ENCODE results near the gene RTF1.

RTF1 gene

GRCh38 chr15:41484937-41485625 lies 68.2 kb downstream of the RTF1 start:
- no peak for DNase-seq (ENCODE audit: low read depth in 2 of 2, low spot score in 1 of 2)

- no peak for DNase-seq (ENCODE audit: low read depth in 2 of 2, low spot score in 1 of 2)
These were observed 69.4 kb downstream of the RTF1 start for GRCh38 chr15:41486286-41486685.

- DNase-seq (ENCODE audit: low read depth in 2 of 2, low spot score in 1 of 2): no peak
These were observed 70.5 kb downstream of the RTF1 start for GRCh38 chr15:41487381-41487780.

- no peak for DNase-seq (ENCODE audit: low read depth in 2 of 2, low spot score in 1 of 2)
These were observed 70.9 kb downstream of the RTF1 start for GRCh38 chr15:41487802-41488201.

GRCh38 chr15:41489641-41490040 lies 72.7 kb downstream of the RTF1 start:
- no peak for DNase-seq (ENCODE audit: low read depth in 2 of 2, low spot score in 1 of 2)

- no peak for DNase-seq (ENCODE audit: low read depth in 2 of 2, low spot score in 1 of 2)
These were observed 73.5 kb downstream of the RTF1 start for GRCh38 chr15:41490355-41490754.

- no peak for DNase-seq (ENCODE audit: low read depth in 2 of 2, low spot score in 1 of 2)
These were observed 75.0 kb downstream of the RTF1 start for GRCh38 chr15:41491889-41492288.

GRCh38 chr15:41492597-41493204 lies 75.8 kb downstream of the RTF1 start:
- no peak for DNase-seq (ENCODE audit: low read depth in 2 of 2, low spot score in 1 of 2)

GRCh38 chr15:41493205-41493901 lies 76.5 kb downstream of the RTF1 start, which contains the start of gene ITPKA:
ITPKA (plus strand) TSS chr15:41493874; CDS start chr15:41493928, 54 bp downstream.
- DNase-seq (ENCODE audit: low read depth in 2 of 2, low spot score in 1 of 2): peak; percentile 47 to 56

GRCh38 chr15:41493902-41494189 lies 77.0 kb downstream of the RTF1 start:
- no peak for DNase-seq (ENCODE audit: low read depth in 2 of 2, low spot score in 1 of 2)

GRCh38 chr15:41494190-41494921 lies 77.5 kb downstream of the RTF1 start:
- DNase-seq (ENCODE audit: low read depth in 2 of 2, low spot score in 1 of 2): no peak

GRCh38 chr15:41494922-41495735 lies 78.2 kb downstream of the RTF1 start:
- no peak for DNase-seq (ENCODE audit: low read depth in 2 of 2, low spot score in 1 of 2)

- no peak for DNase-seq (ENCODE audit: low read depth in 2 of 2, low spot score in 1 of 2)
These were observed 79.1 kb downstream of the RTF1 start for GRCh38 chr15:41495736-41496599.

- DNase-seq (ENCODE audit: low read depth in 2 of 2, low spot score in 1 of 2): no peak
These were observed 81.8 kb downstream of the RTF1 start for GRCh38 chr15:41498657-41499056.

- no peak for DNase-seq (ENCODE audit: low read depth in 2 of 2, low spot score in 1 of 2)
These were observed 82.4 kb downstream of the RTF1 start for GRCh38 chr15:41499109-41499851.

- no peak for DNase-seq (ENCODE audit: low read depth in 2 of 2, low spot score in 1 of 2)
These were observed 84.5 kb downstream of the RTF1 start for GRCh38 chr15:41501191-41501917.

- DNase-seq (ENCODE audit: low read depth in 2 of 2, low spot score in 1 of 2): no peak
These were observed 85.3 kb downstream of the RTF1 start for GRCh38 chr15:41501931-41502794.
